ENCODE results near the gene CORIN.

CORIN gene

DNA sequence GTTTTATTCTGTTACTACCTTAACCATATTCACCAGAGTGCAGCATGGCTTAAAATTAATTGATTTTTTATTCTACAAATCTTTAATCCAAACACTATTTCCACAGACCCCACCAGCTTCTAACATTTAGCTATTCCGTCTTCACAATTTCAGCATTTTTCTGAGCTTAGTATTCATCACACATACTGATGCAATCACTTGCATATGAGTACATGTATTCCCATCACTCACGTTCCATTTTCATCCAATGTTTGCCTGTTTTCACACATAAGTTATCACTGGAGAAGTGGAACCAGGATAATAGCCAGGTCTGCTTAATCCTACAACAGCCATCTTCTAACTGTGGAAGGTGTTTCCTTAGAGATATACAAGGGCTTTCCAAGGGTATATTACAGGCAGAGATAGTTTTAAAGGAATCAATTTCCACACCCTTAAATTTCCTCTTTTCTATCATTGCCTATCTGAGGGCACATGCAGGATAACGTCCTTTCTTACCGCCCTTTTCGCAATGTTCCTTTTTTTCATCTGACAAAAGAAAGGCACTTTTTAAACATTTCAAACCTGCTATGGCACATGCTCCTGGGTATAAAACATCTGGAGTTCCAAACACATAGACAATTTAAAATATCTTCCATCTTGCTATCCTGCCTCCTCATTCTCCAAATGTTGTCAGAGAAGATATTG is 115.8 kb downstream of the CORIN start:
- TF ChIP-seq, protein P1, sequence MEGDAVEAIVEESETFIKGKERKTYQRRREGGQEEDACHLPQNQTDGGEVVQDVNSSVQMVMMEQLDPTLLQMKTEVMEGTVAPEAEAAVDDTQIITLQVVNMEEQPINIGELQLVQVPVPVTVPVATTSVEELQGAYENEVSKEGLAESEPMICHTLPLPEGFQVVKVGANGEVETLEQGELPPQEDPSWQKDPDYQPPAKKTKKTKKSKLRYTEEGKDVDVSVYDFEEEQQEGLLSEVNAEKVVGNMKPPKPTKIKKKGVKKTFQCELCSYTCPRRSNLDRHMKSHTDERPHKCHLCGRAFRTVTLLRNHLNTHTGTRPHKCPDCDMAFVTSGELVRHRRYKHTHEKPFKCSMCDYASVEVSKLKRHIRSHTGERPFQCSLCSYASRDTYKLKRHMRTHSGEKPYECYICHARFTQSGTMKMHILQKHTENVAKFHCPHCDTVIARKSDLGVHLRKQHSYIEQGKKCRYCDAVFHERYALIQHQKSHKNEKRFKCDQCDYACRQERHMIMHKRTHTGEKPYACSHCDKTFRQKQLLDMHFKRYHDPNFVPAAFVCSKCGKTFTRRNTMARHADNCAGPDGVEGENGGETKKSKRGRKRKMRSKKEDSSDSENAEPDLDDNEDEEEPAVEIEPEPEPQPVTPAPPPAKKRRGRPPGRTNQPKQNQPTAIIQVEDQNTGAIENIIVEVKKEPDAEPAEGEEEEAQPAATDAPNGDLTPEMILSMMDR (conservative IDR thresholded peaks at IDR 0.05; ENCODE audit: control insufficient read depth, insufficient read depth, low read depth, low read length), result no peak
- no peak overlapping the region for H3K4me3 ChIP-seq (ENCODE audit: control insufficient read depth, low read depth, low read length)
- DNase-seq (ENCODE audit: low read depth), result no peak

GRCh38 chr4:47721485-47721884 is 116.4 kb downstream of the CORIN start:
- no peak for DNase-seq (ENCODE audit: low read depth)
- TF ChIP-seq, protein P1 (conservative IDR thresholded peaks at IDR 0.05; ENCODE audit: control insufficient read depth, insufficient read depth, low read depth, low read length), result no peak
- H3K4me3 ChIP-seq (ENCODE audit: control insufficient read depth, low read depth, low read length), result no peak overlapping the region

DNA sequence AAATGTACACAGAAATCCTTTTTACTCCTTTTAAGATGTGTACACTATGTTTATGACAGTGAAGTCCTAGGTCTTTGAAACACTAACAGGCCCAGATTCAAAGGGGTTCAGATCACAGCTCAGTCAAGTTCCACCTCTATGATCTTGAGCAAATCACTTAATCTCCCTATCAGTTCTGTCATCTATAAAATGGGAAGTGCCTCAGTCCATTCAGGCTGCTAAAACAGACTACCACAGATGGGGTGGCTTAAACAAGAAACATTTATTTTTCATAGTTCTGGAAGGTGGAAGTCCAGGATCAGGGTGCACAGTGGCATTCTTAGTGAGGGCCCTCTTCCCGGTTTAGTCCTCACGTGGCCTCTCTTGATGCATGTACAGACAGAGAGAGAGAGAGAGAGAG is 117.1 kb downstream of the CORIN start:
- H3K4me3 ChIP-seq (ENCODE audit: control insufficient read depth, low read depth, low read length), result no peak overlapping the region
- DNase-seq (ENCODE audit: low read depth), result no peak
- TF ChIP-seq, protein P1 (conservative IDR thresholded peaks at IDR 0.05; ENCODE audit: control insufficient read depth, insufficient read depth, low read depth, low read length), result no peak

DNA sequence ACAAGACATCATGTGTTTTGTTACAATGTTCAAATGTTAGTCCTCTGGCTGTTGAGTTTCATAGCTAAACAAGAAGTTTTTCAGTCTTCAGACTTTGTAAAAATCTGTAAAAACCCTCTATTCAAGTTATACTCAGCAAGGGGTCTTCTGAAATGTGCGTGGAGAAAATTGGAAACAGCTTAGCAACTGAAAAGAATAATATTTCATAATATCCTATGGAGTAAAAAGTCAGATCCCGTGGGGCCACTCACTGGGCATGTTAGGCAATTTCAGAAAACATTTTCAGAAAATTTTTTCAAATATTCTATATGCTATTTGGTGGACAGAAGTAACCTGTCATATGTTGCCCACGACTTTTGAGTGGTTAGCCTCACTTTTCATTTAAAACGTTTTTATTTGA is 118.3 kb downstream of the CORIN start:
- TF ChIP-seq, protein P1 (conservative IDR thresholded peaks at IDR 0.05; ENCODE audit: control insufficient read depth, insufficient read depth, low read depth, low read length), result no peak
- no peak overlapping the region for H3K4me3 ChIP-seq (ENCODE audit: control insufficient read depth, low read depth, low read length)
- no peak for DNase-seq (ENCODE audit: low read depth)

GRCh38 chr4:47718696-47719095 is 119.2 kb downstream of the CORIN start:
- TF ChIP-seq, protein P1 (conservative IDR thresholded peaks at IDR 0.05; ENCODE audit: control insufficient read depth, insufficient read depth, low read depth, low read length), result no peak

DNA sequence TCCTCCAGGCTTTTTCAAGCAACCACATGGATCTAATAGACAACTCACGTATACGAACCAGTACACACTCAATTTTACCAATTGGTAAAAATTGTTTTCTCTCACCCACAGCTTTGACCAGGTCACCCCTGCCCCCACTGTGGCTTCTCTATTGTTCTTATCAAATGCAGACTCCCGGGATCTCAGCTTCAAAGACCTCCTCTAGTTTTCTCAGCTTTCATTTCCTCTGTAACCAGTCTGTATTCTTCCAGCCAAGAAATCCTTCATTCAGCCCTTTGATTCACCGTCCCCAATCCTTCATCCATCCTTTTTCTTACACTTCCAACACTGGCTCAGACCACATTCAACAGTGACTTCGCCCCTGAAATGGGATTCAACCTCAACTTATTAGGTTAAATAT is 120.7 kb downstream of the CORIN start:
- H3K4me3 ChIP-seq (ENCODE audit: control insufficient read depth, low read depth, low read length), result no peak overlapping the region
- no peak for DNase-seq (ENCODE audit: low read depth)
- TF ChIP-seq, protein P1 (conservative IDR thresholded peaks at IDR 0.05; ENCODE audit: control insufficient read depth, insufficient read depth, low read depth, low read length), result no peak

More at GRCh38 chr4:47718696-47719095, 119.2 kb downstream of the CORIN start:
- no peak overlapping the region for H3K4me3 ChIP-seq (ENCODE audit: control insufficient read depth, low read depth, low read length)
- DNase-seq (ENCODE audit: low read depth), result peak; percentile 47
